ENCODE results near the gene SLC25A42. TPM values are rescaled to one million over a fixed set of nuclear protein-coding genes. Genes with fewer than 3 reads are reported as not detected.
A peak's percentile ranks its signal among the peaks of the same experiment; 100 is the strongest.

SLC25A42 gene
- total and polyA plus RNA-seq, 2 of the 13 experiments (the other 11 are each of a cell fraction or from before 2014, with no cell fraction given): 12.8 to 18.3 TPM

GRCh38 chr19:19138109-19138981 lies 74.6 kb downstream of the SLC25A42 start, which contains the start of gene TMEM161A (continued):
- TF ChIP-seq MYNN (CRISPR knock-in tag; IDR thresholded peaks at IDR 0.05; ENCODE audit: low read depth) (no peak), ATF7 (IDR thresholded peaks at IDR 0.05) (no peak), ATF7 (CRISPR knock-in tag; IDR thresholded peaks at IDR 0.05) (no peak), GABPA (IDR thresholded peaks at IDR 0.05; ENCODE audit: low read depth, low read length) (no peak), GABPA (CRISPR knock-in tag; IDR thresholded peaks at IDR 0.05; ENCODE audit: low read depth) (peak; percentile 79), TBX2 (CRISPR knock-in tag; IDR thresholded peaks at IDR 0.05; ENCODE audit: borderline replicate concordance) (peak; percentile 48; the same call in 1 of the 2 replicates), ZNF589 (CRISPR knock-in tag; conservative IDR thresholded peaks at IDR 0.05) (no peak), ZFP36L1 (CRISPR knock-in tag; IDR thresholded peaks at IDR 0.05) (no peak), ARNT2 (CRISPR knock-in tag; IDR thresholded peaks at IDR 0.05; ENCODE audit: low read depth) (peak; percentile 65), AKAP8 (CRISPR knock-in tag; IDR thresholded peaks at IDR 0.05) (no peak), TAF1 (CRISPR knock-in tag; IDR thresholded peaks at IDR 0.05) (peak; percentile 76), CBFB (CRISPR knock-in tag; IDR thresholded peaks at IDR 0.05) (0 out of 2 replicates have a peak, but pooled peaks have one; percentile 31), ZNF441 (CRISPR knock-in tag; IDR thresholded peaks at IDR 0.05; ENCODE audit: borderline replicate concordance) (no peak), ZBTB46 (CRISPR knock-in tag; IDR thresholded peaks at IDR 0.05; ENCODE audit: borderline replicate concordance) (no peak), KLF13 (CRISPR knock-in tag; IDR thresholded peaks at IDR 0.05) (no peak), ARNTL (CRISPR knock-in tag; IDR thresholded peaks at IDR 0.05) (no peak), ZNF260 (CRISPR knock-in tag; IDR thresholded peaks at IDR 0.05; ENCODE audit: borderline replicate concordance, low read depth) (no peak), KDM6A (CRISPR knock-in tag; IDR thresholded peaks at IDR 0.05; ENCODE audit: low read depth) (no peak), TEF (CRISPR knock-in tag; IDR thresholded peaks at IDR 0.05) (peak; percentile 42; the same call in 1 of the 2 replicates), ZNF766 (CRISPR knock-in tag; IDR thresholded peaks at IDR 0.05; ENCODE audit: borderline replicate concordance) (no peak), FOXK2 (IDR thresholded peaks at IDR 0.05) (no peak), JUN (CRISPR knock-in tag; IDR thresholded peaks at IDR 0.05) (no peak), ZNF101 (CRISPR knock-in tag; IDR thresholded peaks at IDR 0.05; ENCODE audit: borderline replicate concordance, low read depth) (no peak), CBX1 (IDR thresholded peaks at IDR 0.05; ENCODE audit: low read depth) (no peak), SOX13 (IDR thresholded peaks at IDR 0.05) (no peak), SOX13 (CRISPR knock-in tag; conservative IDR thresholded peaks at IDR 0.05 in 1 of 2, IDR thresholded peaks at IDR 0.05 in 1 of 2) (no peak), AGO2 (optimal IDR thresholded peaks at IDR 0.05; ENCODE audit: low read depth, low read length) (no peak), ELF1 (CRISPR knock-in tag; IDR thresholded peaks at IDR 0.05) (peak; percentile 56; the same call in 1 of the 2 replicates), ZNF740 (CRISPR knock-in tag; IDR thresholded peaks at IDR 0.05) (peak; percentile 92), TCF7 (IDR thresholded peaks at IDR 0.05; ENCODE audit: low read depth) (peak; percentile 42; the same call in 1 of the 2 replicates), HNRNPH1 (optimal IDR thresholded peaks at IDR 0.05; ENCODE audit: low read depth, low read length) (no peak)

Data from HepG2 (cell line).